Urinary bladder (tissue), 4 donors: ENCODE data around the gene IER5. TPM values are rescaled to one million over a fixed set of nuclear protein-coding genes. Genes with fewer than 3 reads are reported as not detected.
"Not testable (repeated sequence)": the region's sequence is repeated elsewhere in the genome, so short reads cannot be mapped to it uniquely, and the experiment has no call there.

ENCODE experiments used
- DNase-seq: peaks from one replicate; pipeline ENCODE4 v3.0.0-alpha.2; 2015; ENCODE audit errors: extremely low spot score
- H3K27ac ChIP-seq: one replicate; pipeline ENCODE4 v1.5.1; 2013; ENCODE audit warnings: low read depth, mild to moderate bottlenecking, moderate library complexity
- H3K36me3 ChIP-seq: one replicate; pipeline ENCODE4 v1.6.1; 2013; ENCODE audit warnings: mild to moderate bottlenecking, moderate library complexity; ENCODE audit not compliant: insufficient read depth
- H3K4me1 ChIP-seq: one replicate; pipeline ENCODE4 v1.6.1; 2013; ENCODE audit warnings: mild to moderate bottlenecking, moderate library complexity; ENCODE audit not compliant: insufficient read depth
- H3K4me3 ChIP-seq: one replicate; pipeline ENCODE4 v1.5.1; 2013; ENCODE audit warnings: low read depth, low read length
- WGBS: extraction: QIAGEN DNeasy Blood & Tissue Kit; methylation state at CpG from one replicate; pipeline ENCODE4 v1.1.7; 2013; 5-methylcytosine and 5-hydroxymethylcytosine counted together
- polyA plus RNA-seq: library from polyadenylated mRNA; stranded (reverse); fragments of 200-250 nt; gene quantifications from one replicate; pipeline ENCODE4 v1.2.3, GENCODE V29; 2013
- total RNA-seq: library from RNA; depleted of rRNA; stranded (reverse); fragments of >200 nt; gene quantifications from one replicate; pipeline ENCODE4 v1.2.3, GENCODE V29; 2014
- donor health status: healthy with polysubstance abuse.
- donor health status: healthy.

IER5 gene
- total RNA-seq (9.0 TPM), polyA plus RNA-seq (12.7 TPM)

- peak; percentile 88 for DNase-seq
- Histone ChIP-seq H3K36me3 (no peaks in the 10 kb centered on the region), H3K27ac (peak within 1 kb of the TSS; percentile 93), H3K4me1 (no peaks in the 10 kb centered on the region), H3K4me3 (peak within 1 kb of the TSS; percentile 94)
- 4% methylated on average over 76 of the region's 76 CpGs for WGBS
Observed at GRCh38 chr1:181088079-181089016, at the start of gene IER5. IER5 (plus strand) TSS chr1:181088700; CDS start chr1:181088903, 203 bp downstream.

DNA sequence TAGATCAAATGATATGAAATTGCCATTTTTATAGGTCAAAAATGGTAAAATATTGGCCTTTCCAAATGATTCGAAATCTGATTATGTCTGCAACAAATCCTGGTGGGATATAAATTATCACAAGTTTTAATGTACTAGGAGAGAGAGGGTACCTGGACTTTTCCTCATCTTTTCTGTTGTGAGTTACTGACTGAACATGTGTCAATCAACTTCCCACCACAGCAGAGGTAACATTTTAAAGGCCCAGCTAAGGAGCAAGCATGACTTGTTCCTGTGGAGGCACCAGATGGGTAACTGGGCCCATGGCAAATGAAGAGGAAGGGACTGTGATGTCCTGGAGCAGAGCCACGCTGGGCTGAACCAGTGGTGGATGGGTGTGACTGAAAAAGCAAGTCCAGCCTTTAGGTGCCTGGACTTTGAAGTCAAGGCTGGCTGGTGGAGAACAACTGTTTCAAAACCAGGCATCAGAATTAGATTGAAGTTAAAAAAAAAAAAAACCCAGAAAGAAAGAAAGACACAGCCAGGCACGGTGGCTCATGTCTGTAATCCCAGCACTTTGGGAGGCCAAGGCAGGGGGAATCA, 48.1 kb upstream of the IER5 start:
- no peak for DNase-seq
- no peak overlapping the region for H3K27ac ChIP-seq
- no peak overlapping the region for H3K4me3 ChIP-seq
- H3K36me3 ChIP-seq = no peaks in the 10 kb centered on the region
- H3K4me1 ChIP-seq = peaks cover 2% of the 10 kb centered on the region
- 83% methylated on average over 3 of the region's 3 CpGs for WGBS

DNA sequence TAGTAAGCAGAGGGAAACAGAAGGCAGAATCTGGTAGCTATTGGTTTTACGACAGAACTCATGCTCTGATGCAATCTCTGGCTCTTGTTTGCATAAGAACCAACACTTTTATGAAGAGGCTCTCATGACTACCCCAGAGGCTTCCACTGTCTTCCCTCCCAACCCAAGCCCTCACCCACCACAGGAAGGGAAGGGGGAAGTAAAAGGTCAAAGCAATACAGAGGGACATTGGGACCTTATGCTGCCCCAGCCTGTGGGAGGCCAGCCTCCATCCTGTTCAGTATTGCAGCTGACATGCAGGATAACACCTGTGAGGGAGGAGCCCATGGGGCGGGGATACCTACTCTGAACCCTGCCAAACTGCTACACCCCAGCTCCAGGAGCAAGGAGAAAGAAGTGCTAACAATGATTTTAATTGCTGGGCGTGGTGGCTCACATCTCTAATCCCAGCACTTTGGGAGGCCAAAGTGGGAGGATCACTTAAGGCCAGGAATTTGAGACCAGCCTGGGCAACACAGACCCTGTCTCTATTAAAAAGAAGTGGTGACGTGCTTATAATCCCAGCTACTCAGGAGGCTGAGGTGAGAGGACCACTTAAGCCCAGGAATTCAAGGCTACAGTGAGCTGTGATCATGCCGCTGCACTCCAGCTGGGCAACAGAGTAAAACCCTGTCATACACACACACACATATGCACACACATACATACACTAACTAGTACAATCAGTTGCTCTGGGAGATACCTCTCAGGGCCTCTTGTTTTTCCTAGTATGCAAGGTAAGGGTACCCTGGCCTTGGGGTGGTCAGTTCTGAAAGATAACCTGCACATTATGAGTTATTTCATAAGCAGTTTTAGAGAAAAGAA, 45.2 kb upstream of the IER5 start:
- H3K4me1 ChIP-seq = peaks cover 2% of the 10 kb centered on the region
- 70% methylated on average over 5 of the region's 5 CpGs for WGBS
- no peak for DNase-seq
- no peak overlapping the region for H3K4me3 ChIP-seq
- no peak overlapping the region for H3K27ac ChIP-seq
- H3K36me3 ChIP-seq = no peaks in the 10 kb centered on the region

GRCh38 chr1:181044449-181044966, 44.0 kb upstream of the IER5 start:
- DNase-seq = peak; percentile 26
- whole genome bisulfite sequencing = 85% methylated on average over 5 of the region's 5 CpGs

DNA sequence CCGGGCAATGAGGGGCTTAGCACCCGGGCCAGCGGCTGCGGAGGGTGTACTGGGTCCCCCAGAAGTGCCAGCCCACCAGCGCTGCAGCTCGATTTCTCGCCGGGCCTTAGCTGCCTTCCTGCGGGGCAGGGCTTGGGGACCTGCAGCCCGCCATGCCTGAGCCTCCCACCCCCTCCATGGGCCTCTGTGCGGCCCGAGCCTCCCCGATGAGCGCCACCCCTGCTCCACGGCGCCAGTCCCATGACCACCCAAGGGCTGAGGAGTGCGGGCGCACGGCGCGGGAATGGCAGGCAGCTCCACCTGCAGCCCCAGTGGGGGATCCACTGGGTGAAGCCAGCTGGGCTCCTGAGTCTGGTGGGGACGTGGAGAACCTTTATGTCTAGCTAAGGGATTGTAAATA, 42.6 kb upstream of the IER5 start:
- not testable (repeated sequence) for H3K4me3 ChIP-seq, H3K36me3 ChIP-seq, H3K4me1 ChIP-seq, DNase-seq, H3K27ac ChIP-seq
- 98% methylated on average over 22 of the region's 22 CpGs for WGBS

More at GRCh38 chr1:181044449-181044966, 44.0 kb upstream of the IER5 start:
- no peaks in the 10 kb centered on the region for H3K36me3 ChIP-seq
- no peak overlapping the region for H3K4me3 ChIP-seq
- peaks cover 2% of the 10 kb centered on the region for H3K4me1 ChIP-seq
- H3K27ac ChIP-seq = peak overlapping the region; percentile 53

GRCh38 chr1:181049378-181049777, 39.1 kb upstream of the IER5 start:
- no peak overlapping the region for H3K4me3 ChIP-seq
- no peaks in the 10 kb centered on the region for H3K36me3 ChIP-seq
- WGBS = 85% methylated on average over 4 of the region's 4 CpGs
- DNase-seq = no peak
- no peak overlapping the region for H3K27ac ChIP-seq
- H3K4me1 ChIP-seq = peaks cover 2% of the 10 kb centered on the region

- no peaks in the 10 kb centered on the region for H3K36me3 ChIP-seq
- H3K4me3 ChIP-seq = no peak overlapping the region
- H3K4me1 ChIP-seq = no peaks in the 10 kb centered on the region
- DNase-seq = no peak
- H3K27ac ChIP-seq = no peak overlapping the region
Observed at GRCh38 chr1:181050922-181051321, 37.6 kb upstream of the IER5 start.

DNA sequence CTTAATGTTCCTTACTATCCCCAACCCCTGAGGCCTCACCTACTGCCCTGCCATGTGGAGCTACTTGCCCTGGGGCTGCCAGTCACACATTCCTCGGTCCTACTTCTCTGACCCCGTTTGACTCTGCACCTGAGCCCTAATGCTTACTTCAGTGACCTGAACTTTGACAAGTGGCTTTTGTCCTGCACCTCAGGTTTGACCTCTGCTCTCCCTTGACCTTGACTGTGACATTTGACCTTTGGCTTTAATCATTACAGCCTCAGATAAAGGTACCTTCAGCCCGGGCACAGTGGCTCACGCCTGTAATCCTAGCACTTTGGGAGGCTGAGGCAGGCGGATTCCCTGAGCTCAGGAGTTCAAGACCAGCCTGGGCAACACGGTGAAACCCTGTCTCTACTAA, 31.9 kb upstream of the IER5 start:
- Histone ChIP-seq H3K27ac (no peak overlapping the region), H3K4me1 (no peaks in the 10 kb centered on the region), H3K36me3 (peaks cover 2% of the 10 kb centered on the region), H3K4me3 (no peak overlapping the region)
- DNase-seq = no peak
- WGBS = 90% methylated on average over 6 of the region's 6 CpGs

GRCh38 chr1:181057079-181057478, 31.4 kb upstream of the IER5 start:
- H3K4me1 ChIP-seq = no peaks in the 10 kb centered on the region
- H3K36me3 ChIP-seq = peaks cover 2% of the 10 kb centered on the region
- DNase-seq = no peak
- 33% methylated on average over 3 of the region's 3 CpGs for WGBS
- no peak overlapping the region for H3K27ac ChIP-seq
- H3K4me3 ChIP-seq = no peak overlapping the region

GRCh38 chr1:181059435-181059834, 29.1 kb upstream of the IER5 start:
- H3K4me1 ChIP-seq = no peaks in the 10 kb centered on the region
- H3K27ac ChIP-seq = no peak overlapping the region
- H3K4me3 ChIP-seq = no peak overlapping the region
- no peak for DNase-seq
- H3K36me3 ChIP-seq = peaks cover 2% of the 10 kb centered on the region

GRCh38 chr1:181060066-181060465, 28.4 kb upstream of the IER5 start:
- no peak overlapping the region for H3K4me3 ChIP-seq
- no peak overlapping the region for H3K27ac ChIP-seq
- H3K4me1 ChIP-seq = no peaks in the 10 kb centered on the region
- 98% methylated on average over 1 of the region's 1 CpG for WGBS
- no peak for DNase-seq
- peaks cover 2% of the 10 kb centered on the region for H3K36me3 ChIP-seq

GRCh38 chr1:181060947-181061346, 27.6 kb upstream of the IER5 start:
- H3K36me3 ChIP-seq, H3K4me3 ChIP-seq, H3K27ac ChIP-seq, H3K4me1 ChIP-seq, DNase-seq: not testable (repeated sequence)
- WGBS = 95% methylated on average over 3 of the region's 4 CpGs

DNA sequence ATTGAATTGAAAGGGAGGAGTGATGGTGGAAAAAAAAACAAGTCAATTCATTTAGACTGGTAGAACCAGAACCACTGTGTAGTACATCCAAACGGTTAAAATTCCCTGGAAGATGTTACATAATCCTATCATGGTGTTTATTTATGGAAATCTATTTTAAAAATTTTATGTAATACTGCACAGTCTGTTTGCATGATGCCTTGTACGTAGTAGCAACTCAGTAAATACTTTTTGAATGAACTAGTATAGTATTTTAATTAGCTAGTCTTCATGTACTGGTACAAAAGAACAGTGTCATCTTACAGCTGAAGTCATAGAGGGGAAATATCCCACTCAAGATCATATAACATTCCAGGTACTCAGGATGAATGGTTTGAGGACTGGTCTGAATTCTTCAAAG, 27.0 kb upstream of the IER5 start:
- DNase-seq = no peak
- H3K36me3 ChIP-seq = peaks cover 2% of the 10 kb centered on the region
- 39% methylated on average over 2 of the region's 2 CpGs for WGBS
- H3K4me1 ChIP-seq = no peaks in the 10 kb centered on the region
- H3K4me3 ChIP-seq = no peak overlapping the region
- H3K27ac ChIP-seq = no peak overlapping the region
